Retina (tissue), 1 donor: Measurements from ENCODE around the gene TCF12.

Source experiments
- DNase-seq: peaks from one replicate; pipeline ENCODE4 v3.0.0-alpha.2; 2016

TCF12 gene

GRCh38 chr15:57273402-57273801 is 355.0 kb downstream of the TCF12 start:
- no peak for DNase-seq

GRCh38 chr15:57278439-57278838 is 360.0 kb downstream of the TCF12 start:
- no peak for DNase-seq

GRCh38 chr15:57280464-57280863 is 362.0 kb downstream of the TCF12 start:
- no peak for DNase-seq

- DNase-seq: no peak
Observed at GRCh38 chr15:57281321-57281720, 362.9 kb downstream of the TCF12 start.

GRCh38 chr15:57282686-57283085 is 364.2 kb downstream of the TCF12 start:
- DNase-seq: no peak

GRCh38 chr15:57283774-57284503 is 365.5 kb downstream of the TCF12 start:
- DNase-seq: no peak

- DNase-seq: no peak
Observed at GRCh38 chr15:57284535-57284934, 366.1 kb downstream of the TCF12 start.

GRCh38 chr15:57285386-57285785 is 366.9 kb downstream of the TCF12 start:
- DNase-seq: no peak

GRCh38 chr15:57286446-57287122 is 368.1 kb downstream of the TCF12 start:
- DNase-seq: no peak

- peak; percentile 16 for DNase-seq
Observed at GRCh38 chr15:57287123-57287521, 368.7 kb downstream of the TCF12 start.

GRCh38 chr15:57288926-57289580 is 370.6 kb downstream of the TCF12 start:
- no peak for DNase-seq

GRCh38 chr15:57290187-57290586 is 371.7 kb downstream of the TCF12 start:
- DNase-seq: no peak

- DNase-seq: no peak
Observed at GRCh38 chr15:57290826-57291225, 372.4 kb downstream of the TCF12 start.

GRCh38 chr15:57296473-57297162 is 378.2 kb downstream of the TCF12 start:
- DNase-seq: no peak

GRCh38 chr15:57297163-57297593 is 378.7 kb downstream of the TCF12 start:
- DNase-seq: no peak

- DNase-seq: no peak
Observed at GRCh38 chr15:57297630-57298029, 379.2 kb downstream of the TCF12 start.

- no peak for DNase-seq
Observed at GRCh38 chr15:57298204-57298603, 379.8 kb downstream of the TCF12 start.

- DNase-seq: no peak
Observed at GRCh38 chr15:57298843-57299550, 380.6 kb downstream of the TCF12 start.

GRCh38 chr15:57301307-57301706 is 382.9 kb downstream of the TCF12 start:
- no peak for DNase-seq

GRCh38 chr15:57302640-57303257 is 384.3 kb downstream of the TCF12 start:
- no peak for DNase-seq

- DNase-seq: no peak
Observed at GRCh38 chr15:57305009-57305408, 386.6 kb downstream of the TCF12 start.
